ENCODE data around the gene MINDY4.

MINDY4 gene

DNA sequence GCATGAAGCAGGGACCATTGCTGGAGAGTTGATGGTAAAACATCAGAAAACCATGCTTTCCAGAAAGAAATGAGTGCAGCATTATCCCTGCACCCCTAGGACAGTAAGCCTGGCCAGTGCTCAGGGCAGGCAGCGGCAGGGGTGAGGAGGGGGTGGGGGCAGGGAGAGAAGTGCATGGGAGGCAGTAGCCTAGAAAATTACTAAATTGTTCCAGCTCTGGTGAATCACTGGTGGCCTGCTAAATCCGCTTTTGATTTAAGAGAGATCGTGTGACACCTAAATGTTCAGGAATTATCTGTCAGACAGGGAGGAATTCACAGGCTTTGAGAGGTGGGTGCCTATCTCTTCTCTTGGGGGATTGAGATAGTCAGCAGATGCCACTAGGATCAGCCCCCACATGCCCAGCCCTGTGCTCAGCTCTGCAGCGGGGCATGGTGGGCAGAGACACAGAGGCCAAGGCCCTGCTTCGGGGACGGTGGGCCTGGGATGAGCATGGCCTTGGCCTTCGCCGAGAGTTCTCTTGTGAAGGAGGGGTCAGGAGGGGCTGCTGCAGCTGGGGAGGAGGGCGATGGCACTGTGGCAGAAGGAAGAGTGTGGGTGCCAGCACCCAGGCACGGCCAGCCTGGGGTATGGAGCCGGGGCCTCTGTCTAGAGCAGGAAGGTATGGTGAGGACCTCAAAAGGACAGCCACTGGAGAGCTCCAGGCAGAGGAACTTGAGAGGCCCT lies 135.5 kb downstream of the MINDY4 start:
- no peak for DNase-seq

DNA sequence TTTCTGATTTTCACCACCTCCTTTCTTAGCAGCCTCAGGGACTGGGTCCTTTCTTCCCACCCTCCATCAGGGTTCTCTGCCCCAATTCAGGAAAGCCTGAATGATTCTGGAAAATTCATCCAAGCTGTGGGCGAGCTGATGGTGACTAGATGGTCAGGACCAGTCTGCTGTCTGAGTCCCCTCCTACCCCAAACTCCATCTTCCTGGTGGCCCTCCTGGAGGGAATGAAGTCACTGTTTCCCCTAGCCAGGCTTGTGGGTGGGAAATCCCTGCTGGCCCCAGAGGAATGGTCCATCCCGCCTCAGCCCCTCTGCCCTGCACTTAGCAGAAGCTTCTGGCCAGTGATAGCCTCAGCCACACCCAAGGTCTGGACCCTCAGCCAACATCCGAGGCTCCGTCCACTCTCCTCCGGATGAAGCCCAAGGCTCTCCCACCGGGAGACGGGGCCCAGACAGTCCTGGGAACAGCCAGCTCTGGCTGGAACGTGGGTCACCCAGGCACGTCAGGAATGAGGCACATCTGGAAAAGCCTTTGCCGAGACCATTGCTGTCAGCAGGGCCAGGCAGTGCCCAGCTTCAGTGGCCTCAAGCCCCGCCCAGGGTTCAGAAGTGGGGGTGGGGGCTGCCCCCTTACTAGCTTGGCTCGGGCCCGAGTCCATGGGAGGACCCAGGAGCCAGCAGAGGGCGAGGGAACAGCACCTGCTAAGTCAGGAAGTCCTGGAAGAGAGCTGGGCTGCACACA lies 136.5 kb downstream of the MINDY4 start:
- DNase-seq, result no peak

DNA sequence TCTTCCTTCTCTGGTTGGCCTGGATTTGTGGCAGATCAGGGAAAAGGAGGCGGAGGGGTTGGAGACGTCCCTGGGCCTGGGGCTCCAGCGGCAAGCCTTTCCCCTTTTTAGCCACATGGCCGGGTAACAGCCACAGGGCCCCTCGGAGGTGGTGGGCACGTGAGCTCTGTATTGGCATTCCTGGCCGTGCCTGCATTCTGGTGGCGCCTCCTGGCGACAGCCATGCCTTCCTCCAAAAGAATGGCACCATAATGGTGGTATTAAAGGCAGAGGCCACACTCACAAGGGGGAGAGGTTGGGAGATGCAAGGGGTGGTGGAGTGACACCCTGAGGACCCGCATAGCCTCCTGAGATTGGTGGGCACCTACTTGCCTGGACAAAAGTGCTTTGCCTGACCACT lies 137.5 kb downstream of the MINDY4 start:
- DNase-seq, result no peak

DNA sequence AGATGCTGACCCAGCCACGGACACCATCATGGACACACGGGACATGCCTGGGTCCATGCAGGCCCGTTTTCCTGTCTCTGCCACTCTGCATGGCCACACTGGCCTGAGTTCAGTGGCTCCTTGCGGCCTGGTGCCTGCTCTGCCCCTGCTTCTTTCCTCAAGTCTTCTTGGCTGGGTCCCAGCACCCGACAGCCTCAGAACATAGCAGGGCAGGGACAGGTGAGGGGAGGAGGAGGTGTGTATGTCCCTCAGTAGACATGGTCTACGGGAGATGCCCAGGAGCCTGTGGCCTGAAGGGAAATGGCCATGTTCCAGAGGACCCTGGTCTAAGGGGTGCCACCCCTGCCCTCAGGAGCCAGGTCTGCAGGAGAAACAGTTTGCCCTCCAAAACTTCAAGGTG lies 138.2 kb downstream of the MINDY4 start:
- DNase-seq, result no peak

DNA sequence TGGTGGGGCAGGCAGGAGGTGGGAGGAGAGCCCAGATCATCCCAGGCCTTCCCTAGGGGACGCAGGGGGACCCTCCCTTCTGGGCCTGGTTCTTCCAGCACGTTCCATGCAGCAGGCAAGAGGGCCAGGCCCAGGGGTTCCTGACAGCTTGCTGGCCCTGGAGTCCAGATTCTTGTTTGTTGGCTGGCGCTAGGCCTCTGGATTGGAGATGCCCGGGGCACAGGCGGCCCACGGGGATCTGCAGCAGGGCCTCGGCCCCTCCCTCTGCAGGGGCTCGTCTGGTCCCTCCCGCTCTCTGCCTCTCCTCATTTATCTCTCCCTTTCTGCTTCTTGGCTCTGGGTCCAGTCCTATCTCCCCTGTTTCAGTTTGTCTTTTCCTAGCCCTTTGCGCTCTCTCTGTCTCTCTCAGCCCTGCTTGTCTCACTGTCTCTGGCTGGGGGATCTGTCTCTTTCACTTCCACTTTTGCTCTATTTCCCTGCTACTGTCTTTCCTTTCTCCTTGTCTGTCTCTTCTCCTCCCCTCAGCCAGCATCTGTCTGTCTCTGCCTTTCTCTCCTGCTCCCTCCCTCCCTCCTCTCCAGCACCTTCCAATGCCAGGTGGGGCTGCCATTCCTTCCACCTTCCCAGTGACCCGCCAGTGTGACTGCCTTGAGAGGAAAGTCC lies 139.3 kb downstream of the MINDY4 start:
- no peak for DNase-seq

DNA sequence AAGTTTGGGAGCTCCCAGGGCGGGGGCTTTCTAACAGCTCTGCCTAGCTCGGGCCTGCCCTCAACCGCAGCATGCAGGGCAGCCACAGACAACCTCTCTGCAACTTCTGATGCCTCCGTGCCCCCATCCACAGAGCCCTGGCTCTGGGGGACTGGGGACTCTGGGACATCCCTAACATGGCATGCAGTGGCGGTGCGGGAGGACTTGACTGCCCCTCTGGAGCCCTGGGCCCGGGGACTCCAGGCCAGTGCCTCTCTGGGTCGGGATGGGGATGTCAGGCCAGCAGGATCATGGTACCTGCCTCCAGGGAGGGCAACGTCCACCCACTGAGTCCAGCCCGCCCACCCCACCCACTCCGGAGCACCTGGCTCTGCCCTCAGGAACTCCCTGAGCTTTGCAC lies 139.9 kb downstream of the MINDY4 start:
- DNase-seq, result no peak

DNA sequence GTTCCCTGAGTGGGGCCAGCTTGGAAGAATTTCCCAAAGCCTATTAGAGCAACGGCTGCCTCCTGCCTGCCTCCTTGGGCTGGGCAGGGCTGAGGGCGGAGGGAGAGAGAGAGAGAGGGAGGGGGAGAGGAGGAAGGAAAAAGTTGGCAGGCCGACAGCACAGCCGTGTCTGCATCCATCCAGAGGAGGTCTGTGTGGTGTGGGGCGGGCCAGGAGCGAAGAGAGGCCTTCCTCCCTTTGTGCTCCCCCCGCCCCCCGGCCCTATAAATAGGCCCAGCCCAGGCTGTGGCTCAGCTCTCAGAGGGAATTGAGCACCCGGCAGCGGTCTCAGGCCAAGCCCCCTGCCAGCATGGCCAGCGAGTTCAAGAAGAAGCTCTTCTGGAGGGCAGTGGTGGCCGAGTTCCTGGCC lies 140.3 kb downstream of the MINDY4 start, which contains the start of gene AQP1:
Gene AQP1 (plus strand): TSS at position 293 of the 409 bp plus-strand sequence. CDS start 57 bp downstream, at position 350.
- no peak for DNase-seq

DNA sequence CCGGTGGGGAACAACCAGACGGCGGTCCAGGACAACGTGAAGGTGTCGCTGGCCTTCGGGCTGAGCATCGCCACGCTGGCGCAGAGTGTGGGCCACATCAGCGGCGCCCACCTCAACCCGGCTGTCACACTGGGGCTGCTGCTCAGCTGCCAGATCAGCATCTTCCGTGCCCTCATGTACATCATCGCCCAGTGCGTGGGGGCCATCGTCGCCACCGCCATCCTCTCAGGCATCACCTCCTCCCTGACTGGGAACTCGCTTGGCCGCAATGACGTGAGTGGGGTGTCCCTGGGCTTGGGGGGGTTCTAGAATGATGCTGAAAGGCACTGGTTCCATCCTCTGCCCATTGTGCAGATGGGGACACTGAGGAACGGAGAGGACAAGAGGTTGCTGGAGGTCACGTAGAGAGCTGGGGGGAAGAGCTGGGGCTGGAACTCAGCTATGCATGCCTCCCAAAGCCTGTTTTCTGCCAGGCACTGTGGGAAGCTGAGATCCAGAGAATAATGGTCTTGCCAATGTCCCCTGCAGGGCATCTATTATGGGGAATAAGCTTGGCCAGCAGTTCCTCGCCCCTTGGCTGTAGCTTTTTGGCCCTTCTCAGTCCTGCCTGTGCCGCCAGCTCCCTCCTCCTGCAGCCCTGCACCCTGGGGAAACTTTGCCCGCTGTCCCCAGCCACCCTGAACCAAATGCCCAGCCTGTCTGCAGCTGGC lies 141.0 kb downstream of the MINDY4 start:
- DNase-seq, result no peak

DNA sequence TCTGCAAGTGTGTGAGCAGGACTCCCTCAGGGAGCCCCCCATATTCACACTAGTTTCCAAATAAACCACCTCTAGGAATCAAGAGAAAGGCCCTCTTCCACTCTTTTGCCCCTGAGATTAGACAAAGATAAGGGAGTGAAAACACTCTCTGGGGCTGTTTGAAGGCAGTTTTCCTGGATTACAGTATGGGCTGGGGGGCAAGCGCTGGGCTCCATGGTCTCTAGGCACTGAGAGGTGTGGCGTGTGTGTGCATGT lies 141.4 kb downstream of the MINDY4 start:
- no peak for DNase-seq

DNA sequence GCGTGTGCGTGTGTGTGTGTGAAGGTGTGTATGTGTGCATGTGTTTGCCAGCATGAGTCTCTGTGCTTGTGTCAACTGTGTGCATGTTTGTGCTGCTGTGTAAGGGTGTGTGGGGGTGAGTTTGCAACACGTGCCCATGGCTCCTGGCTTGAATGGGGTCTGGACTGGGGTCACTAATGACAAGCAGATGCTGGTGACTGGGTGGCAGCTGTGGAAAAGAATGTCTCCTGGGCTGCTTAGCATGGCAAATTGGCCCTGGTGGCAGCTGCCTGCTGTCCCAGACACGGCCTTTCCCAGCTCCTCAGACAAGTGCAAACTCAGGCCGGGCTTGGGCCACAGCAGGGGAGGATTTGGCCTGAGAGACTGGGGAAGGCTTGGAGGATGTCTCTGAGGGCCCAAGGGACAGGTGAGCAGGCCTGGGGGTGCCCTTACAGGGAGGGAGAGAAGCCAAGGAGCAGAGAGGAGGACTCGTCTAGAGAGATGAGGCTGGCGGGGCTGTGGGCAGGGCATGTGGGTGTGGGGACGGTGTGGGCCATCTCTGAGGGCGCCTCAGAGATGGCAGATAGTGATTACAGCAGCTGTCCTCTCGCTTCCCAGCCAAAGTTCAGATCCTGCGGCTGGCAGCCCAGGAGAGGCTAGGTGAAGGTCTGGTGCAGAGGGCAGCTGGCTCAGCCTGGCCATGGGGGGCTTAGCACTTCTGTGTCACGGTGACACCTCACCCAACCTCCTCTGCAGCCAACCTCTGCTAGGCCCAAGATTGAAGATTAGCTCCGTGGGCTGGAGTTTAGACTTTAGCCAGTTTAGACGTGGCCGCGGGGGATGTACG lies 142.0 kb downstream of the MINDY4 start:
- DNase-seq, result no peak

DNA sequence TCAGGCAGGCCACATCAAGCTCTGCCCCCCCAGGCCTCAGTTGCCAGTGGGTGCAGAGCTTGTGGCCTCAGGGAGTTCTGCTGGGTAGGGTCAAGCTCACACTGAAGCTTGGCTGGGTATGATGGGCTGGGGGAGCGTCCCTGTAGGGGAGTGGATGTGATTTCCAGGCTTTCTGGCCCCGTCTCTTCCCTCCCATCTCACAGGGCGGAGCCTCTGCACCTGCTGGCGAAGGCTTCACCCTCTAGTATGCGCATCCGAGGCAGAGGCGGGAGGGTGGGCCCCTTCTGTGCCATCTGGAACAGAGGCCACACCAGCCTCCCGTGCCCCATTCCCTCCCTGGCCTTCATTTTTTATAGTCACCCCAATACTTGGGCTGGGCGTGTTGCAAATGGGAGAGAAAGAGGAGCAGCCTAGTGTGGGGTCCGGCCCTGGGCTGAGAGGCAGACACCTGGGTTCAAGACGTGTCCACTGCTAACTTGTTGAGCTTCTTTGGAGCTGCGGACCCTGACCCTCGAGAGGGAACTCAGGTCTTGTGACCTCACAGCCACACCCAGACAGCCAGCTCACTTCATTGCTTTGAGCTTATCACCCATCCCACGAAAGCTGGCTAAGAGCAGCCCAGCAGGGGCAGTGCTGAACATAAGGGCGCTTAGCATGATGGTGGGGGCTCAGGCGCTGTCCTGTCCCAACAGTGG lies 142.8 kb downstream of the MINDY4 start:
- DNase-seq, result no peak

DNA sequence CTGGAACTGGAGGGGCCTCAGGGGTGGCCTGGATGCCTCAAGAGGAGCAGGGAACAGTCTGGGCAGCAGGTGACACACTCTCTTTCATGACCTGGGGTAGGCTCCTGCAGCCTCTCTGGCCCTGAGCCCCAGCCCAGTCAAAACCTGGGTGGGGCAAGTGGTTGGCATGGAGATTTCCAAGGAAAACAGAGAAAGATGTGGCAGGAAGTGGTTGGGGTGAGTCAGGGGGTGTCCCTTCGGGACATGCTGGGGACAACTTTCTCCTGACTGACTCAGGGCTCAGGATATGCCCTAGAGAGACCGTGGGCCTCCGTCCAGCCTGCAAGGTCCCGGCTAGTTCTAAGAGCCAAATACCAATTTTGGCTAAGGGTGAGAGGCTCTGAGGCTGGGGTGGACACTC lies 143.4 kb downstream of the MINDY4 start:
- DNase-seq, result no peak

DNA sequence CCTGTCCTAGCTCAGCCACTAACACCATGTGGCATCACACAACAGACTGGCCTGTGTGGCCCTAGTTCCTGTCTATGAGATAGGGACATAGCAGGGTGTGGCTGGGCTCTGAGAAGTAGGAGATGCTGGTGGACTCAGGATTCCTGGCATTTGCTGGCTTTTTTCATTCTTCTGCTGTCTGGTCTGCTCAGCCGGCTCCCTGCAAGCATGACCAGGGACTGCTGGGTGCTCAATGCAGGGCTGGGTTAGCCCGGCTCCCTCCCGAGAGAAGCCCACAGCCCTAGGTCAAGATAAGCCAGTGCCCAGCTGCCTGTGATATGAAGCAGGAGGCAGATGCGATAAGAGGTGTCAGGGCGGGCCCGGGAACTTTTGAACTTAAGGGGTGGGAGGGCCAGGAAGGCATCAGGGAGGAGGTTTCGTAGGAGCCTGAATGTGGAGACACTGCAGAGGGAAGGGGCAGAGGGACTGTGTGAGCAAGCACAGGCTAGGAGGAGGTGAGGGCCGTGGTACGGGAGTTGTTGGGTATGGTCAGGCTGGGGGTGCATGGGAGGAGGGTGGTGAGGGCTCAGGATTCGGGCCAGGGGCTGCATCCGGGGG lies 143.9 kb downstream of the MINDY4 start:
- DNase-seq, result no peak

DNA sequence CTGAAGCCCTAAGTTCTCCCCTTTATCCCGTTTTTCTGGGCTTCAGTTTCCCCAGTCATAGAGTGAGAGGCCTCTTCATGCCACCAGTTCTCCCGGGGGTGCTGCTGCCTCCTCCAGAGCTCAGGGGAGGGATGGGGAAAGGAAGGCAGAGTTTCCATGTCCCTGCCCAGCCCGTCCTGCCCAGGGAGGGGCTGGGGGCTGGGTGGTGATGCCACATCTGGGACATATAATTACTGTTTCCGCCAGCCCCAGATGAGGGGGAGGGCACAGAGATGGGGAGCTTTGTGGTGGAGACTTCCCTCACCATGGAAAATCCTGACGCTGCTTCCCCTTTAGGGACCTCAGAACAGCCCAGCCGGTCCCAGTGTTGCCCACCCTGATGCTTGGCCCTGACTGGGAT lies 144.5 kb downstream of the MINDY4 start:
- DNase-seq, result no peak

DNA sequence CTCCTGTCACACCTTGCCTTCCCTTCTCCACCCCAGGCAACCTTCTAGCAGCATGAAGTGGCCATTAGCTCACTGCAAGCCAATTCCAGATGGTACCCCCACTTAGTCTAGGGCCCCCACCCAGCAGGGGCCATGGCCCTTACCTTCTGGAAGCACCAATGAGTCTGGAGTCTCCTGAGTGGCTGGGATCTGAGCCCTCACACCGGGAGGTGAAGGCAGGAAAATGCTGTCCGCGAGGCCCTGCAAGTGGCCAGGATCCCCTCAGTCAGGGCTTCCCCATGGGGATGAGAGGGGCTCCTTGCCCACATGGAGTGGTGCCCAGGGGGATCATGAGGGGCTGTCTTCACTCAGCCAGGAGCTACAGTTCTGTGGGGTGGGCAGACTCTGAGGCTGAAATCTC lies 145.0 kb downstream of the MINDY4 start:
- DNase-seq, result no peak

DNA sequence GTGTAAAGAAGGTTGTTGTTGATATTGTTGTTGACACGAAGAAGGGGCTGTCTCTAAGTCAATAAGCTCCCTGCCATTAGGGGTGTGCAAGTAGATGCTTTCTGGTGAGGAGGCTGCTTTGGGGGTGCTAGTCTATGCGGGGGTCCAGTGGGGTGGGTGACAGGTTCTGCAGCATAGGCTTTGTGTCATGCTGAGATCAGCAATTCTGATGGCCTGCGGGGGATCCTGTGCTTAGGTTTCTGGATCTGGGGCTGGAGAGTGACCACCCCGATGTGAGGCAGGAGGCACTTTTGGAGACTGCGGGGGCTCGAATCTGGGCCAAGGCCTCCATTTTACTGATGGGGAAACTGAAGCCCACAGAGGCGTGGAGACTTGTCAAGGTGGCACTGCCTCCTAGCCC lies 145.6 kb downstream of the MINDY4 start:
- DNase-seq, result no peak

DNA sequence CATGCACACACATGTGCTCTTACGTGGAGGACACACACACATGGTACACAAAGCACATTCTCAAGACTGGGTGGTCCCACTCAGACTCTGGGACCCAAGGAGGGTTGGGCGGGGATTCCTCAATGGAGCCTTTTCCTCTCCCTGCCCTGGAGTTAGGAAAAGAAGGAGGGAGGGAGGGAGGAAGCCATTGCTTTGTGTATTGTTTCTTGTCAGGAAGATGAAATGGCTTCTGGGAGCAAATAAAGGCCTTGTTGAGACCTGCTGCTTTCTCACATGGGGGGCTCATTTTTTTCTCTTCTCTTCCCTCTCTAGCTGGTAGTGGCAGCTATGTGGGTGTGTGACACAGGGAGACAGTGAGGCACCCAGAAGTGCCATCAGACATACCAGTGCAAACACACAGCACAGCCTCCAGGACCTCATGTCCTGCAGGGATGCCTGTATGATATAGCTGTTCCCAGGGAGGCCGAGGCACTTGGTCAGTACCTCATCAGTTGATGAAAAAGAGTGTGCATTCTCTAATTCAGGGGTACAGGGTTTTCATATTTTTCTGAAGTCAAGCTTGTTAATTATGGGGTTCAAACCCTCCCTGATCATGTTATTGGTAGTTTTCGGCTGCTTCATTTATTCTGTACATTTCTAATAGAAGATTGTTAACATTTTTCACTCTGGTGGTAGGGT lies 146.1 kb downstream of the MINDY4 start:
- no peak for DNase-seq

DNA sequence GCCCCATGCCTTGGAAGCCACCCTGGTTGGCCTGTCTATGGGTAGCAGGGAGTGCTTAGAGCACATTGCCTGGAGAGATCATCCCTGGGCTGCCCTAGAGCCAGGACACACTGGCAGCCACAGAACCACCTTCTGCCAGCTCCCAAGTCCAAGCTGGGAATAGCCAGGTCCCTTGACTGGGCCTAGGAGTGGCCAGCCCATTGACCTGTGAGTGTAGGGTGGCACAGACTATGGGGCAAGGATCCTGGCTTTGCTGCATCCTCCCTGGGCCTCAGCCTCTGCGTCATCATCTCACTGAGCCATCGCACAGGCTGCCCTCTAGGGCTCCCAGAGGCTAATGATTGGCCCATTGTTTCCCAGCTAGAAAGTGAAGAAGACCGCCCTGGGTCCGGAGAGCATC lies 147.5 kb downstream of the MINDY4 start:
- no peak for DNase-seq

DNA sequence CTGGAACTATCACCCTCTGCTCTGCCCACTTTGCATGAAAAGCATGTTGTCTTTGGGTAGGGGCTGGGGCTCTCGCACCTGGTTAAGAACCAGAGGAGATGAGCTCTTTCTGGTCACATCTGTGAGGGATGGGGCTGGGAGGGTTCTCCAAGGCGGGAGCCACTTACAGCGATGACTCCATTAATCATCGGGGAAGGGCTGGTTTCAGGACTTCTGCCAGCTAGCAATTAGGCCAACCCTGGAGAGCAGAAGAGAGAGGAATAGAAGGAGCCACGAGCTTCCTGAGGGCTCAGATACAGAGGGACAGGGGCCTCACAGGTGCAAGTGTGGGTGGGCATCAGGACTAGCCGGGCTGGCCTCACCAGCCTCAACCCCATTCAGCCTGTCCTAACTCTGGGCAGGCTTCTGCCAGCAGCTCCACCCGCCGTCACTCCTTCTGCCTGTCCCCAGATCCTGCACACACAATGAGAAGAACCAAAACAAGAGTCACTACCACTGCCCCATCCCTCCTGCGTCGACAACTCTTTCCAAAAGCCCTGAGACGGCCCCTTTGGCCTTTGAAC lies 148.9 kb downstream of the MINDY4 start:
- DNase-seq, result no peak

All from NCI-H526 treated with DMSO at 0.1 percent for 48 hours (cell line).